Right hindlimb (tissue), 1 donor: ENCODE measurements around the gene STAC3.

ENCODE experiments used
- DNase-seq: peaks from one replicate; pipeline ENCODE4 v3.0.0-alpha.2; 2018

The STAC3 gene

DNA sequence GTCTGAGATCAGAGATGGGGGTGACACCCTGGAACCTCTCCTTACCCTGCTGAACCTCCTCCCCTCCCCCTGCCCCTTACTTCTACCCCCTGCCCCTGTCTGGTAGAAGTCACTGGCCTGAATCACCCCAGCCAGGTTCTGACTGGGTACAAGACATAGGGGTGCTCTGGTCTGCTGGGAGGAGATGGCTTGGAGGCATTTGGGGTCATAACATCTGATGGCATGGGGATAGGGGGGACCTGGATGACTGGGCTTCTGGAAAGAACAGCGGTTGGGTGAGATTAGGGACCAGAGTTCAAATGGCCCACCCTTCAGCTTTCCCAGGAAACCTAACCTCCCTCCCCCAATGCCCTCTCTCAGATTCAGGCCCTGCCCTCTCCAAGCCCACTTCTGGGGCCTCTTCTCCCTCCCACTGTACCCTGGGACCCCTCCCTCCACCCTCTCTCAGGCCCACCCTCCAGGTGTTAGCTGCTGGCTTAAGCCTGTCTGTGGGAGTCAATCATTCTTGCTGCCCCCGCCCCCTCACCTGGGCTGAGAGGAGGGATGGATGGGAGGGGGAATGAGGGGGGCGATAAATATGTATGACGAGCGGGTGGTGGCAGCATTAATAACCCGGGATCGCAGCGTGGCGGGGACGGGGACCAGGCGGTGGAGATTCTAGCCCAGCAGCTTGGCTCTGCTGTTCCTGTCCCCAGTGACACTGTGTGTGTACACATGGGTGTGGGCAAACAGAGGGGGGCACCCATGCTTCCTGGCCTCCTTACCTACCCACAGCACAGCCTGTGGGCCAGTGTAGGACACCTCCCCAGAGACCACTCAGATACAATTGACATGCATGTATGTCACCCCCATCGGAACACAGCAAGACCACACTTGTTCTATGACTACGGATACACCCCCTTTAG lies 28.4 kb downstream of the STAC3 start:
- DNase-seq, result no peak

DNA sequence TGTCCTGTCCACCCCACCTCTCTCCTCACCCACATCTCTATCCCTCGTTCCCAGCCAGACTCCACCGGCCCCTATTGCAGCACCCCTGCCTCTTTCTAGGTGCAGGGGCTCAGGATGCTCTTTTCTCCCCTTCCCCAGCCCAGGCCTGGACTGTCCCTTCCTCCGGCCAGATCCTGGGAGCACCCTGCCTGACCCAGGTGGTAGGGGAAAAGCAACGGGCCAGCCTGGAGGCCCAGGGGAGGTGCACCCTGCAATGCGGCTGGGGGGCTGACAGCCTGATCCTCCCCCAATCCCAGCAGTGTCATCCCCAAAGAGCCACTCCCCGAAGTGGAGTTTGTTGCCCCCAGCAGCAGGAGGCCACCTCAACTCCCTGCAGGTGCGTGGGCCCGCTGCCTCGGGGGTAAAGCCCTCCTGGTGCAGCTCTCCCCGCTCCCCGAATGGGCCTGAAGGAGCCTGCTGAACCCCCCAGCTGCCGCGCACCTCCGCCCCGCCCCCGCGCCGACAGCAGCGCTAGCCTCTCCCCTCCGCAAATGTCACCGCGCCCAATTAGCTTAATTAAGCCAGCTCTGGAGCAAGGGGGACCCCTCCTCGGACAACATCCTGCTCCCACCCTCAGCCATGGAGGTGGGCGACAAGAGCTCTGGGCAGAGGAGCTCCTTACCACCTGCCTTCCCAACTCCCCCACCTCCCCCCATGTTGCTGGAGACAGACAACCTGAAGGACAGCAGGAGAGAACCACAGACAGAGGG lies 29.6 kb downstream of the STAC3 start:
- no peak for DNase-seq

DNA sequence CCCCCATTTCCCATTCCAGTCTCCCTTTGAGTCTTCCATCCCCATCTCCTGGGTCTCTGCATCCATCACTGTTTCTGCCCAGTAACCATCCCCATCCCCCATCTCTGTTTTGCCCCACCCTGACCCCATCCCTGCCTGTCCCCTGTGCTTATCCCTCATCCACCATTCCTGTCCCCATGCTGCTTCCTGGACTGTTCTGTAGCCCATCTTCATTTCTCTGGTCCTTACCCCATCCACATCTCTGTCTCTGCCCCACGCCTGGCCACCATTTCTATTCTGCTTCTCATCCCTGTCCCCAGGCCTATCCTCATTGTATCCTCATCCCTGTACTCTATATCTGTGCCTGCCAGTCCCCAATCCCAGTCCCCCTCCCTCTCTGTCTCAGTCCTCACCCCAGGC lies 30.2 kb downstream of the STAC3 start:
- DNase-seq, result no peak

DNA sequence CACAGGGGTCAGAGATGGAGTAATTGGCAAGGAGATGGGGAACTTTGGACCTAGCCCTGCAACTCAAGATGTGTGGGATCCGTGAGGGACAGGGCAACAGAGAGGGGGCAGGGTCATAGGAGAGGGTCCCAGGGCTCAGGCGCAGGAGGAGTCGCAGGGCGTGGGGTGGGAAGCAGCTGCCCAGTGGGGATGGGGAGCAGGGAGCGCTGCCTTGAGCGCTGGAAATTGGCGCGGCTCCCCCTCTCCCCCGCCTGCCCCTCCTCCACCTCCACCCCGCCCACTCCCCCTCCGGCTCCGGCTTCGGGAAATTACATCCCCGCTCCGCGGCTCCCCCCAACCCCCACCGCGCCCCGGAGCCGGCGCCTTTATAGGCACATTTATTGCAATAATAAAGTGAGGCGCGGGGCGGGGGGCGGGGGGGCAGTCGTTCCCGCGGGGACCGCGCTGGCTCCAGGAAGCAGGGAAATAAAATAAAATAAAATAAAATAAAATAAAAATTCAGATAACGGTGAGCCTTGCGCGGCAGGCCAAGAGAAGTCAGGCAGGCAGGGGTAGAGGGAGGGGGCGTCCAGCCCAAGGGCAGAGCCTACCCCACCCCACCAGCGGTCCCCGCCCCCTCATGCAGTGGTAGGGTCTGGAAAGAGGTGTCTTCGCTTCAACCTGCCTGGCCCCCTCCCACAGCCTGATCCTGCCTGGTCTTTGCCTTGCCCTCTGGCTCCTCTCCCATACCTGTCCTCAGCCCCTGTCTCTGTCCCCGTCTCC lies 30.8 kb downstream of the STAC3 start:
- DNase-seq, result no peak

DNA sequence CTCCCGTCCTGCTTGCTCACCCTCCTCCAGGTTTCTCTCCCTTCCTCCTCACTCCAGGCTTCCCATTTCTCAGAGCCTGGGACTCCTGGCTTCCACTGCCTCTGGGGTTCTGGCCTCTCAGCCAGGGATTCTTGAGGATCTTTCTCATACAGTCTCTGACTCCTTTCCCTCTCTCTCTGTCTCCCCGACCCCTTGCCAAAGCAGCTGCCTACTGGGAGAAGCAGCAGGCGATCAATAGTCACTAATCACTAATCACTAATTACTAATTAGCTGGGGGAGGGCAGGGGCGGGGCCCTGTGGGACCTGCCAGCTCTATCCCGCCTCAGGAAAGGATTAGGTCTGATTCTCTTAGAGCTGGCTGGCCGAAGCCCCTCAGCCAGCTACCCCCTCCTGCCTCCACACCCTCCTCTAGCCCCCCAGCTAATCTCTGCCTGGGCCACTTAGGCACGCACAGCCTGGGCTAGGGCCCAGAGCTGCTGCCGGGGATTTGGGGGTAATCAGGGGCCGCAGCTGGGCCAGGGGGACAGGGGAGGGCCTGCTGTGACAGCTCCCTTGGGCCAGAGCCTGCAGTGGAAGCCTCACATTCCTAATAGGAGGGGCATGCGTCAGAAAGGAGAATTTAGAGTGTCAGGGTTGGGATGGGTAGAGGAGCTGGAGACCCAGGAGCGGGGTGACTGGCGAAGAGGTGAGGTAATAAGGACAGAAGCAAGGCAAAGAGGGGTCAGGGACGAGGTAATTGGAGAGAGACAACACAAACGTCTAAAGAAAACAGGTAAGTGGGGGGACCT lies 31.6 kb downstream of the STAC3 start:
- no peak for DNase-seq

DNA sequence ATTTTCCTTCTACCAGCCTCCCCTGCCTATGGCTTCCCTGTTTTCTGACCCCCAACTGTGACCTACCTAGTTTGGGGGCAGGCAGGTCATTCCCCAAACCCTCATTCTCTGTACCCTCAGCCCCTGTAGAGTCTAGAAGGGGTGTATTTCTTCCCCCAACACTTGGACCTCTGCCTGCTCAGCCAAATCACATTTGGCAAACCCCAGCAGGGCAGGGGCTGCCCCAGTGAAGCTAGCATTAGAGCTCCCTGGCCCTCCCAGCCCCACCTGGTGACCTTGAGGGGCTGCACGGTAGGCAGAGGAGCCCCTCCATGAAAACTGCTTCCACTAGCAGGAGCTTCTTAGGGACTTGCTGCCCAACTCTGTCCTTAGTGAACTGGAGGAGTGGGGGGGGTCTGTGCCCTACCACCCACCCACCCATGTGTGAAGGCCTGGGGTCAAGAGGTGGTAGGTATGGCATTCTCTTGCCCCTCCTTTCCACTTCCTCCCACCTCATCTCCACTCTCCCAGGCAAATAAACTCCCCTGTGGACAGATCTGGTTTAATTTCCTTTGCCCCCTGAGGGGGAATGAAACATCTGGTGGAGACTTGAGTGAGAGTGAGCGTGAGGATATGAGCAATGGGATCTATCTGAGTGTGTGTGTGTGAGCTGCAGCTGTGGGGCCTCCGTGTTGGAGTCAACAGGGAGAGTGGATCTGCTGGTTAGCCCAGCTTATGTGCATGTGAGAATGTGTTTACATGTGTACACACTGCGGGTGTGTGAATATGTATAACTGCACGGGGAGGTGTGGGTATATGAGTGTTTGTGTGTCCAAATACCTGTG lies 32.7 kb downstream of the STAC3 start:
- DNase-seq, result no peak

DNA sequence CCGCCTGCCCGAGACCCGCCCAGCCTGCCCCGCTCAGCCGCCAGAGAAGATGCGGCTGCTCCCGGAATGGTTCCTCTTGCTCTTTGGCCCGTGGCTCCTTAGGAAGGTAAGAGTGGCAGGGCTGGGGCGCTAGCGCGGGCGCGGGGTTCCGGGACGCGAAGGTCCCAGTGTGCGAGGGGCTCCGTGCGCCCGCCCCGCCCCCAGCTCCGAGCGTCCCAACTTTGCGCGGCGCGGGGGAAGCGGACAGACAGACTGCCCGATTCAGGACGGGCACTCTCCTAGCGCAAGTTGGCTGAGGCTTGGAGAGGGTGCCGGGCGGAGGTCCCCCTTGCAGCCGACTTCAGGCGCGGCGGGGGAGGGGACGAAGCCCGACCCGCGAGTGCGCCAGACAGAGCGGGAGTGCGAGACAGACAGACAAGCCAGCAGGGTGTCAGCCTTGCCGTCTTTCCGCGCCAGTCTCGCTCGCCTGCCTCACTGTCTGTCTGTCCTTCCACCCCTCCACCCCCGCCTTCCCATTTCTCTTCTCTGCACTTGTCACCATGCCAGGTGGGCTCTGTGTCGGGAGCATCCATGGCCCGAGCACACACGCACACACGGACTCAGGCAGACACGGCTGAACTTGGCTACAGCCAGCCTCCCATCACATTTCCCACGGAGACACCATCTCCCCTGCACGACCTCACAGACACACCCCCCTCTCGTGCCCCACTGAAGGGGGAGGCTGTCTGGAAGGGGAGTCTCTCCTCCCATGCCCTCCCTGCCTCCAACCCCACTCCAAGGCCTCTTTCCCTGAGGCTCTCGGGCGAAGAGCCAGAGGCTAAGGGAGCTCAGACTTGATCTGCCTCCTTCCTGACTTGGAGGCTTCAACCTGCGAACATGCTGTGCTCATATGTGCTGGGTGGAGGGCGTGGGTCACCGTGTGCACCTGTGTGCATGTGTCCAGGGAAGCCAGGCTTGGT lies 33.8 kb downstream of the STAC3 start:
- DNase-seq, result no peak

DNA sequence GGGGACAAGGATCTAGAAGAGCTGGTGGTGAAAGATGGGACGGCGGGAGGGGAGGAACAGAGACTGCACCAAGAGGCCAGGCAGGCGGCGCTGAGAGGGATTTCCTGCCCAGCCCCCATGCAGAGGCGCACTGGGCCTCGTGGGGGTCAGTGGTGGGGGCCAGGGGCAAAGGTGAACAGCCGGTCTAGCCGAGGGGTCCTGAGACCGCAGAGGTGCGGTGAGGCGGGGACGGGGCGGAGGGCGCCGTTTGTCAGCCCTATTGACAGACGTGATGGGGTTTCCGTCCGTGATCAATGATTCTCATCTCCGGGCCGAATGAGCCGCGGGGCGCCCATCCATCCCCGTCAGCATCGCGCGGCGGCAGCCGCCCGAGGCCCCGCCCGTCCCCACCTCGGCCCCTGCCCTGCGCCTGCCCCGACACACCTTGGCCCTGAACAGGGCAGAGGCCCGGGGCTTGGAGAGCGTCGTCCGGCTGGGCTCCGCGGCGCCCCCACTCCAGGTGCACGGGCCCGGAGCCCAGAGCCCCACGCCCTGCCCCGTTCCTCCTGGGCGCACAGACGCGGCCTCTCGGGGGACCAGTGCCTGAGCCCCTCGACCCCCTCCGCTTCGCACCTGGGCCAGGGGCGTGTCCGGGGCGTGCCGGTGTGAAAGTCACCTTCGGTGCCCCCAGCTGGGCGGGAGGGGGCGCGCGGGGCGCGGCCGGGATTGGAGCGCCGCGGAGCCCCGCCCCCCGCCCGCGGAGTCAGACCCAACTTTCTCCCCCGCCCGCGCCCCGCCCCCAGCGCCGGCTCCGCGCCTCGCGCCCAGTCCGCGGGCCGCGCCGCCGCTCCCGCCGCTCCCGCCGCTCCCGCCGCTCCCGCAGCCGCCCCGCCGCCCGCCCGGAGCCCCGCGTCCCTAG lies 34.7 kb downstream of the STAC3 start, which contains the start of gene NXPH4:
NXPH4 (plus strand) TSS at position 781 of the 898 bp plus-strand sequence. CDS start 176 bp downstream, outside the sequence.
- no peak for DNase-seq

DNA sequence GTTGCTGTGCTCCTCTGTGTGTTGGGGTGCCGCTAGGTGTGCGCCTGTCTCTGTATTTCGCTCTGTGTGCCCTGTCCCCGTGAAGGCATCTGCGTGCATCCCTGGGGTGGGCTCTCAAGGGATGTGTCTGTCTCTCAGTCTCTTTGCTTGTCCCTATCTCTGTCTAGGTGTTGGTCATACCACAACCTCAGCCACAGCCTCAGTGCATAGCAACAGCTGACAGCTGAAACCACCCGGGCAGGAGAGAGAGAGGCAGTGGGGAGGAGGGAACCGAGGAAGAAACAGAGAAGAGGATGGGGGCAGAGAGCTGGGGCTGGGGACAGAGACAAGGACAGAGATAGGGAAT lies 35.3 kb downstream of the STAC3 start:
- DNase-seq, result no peak

DNA sequence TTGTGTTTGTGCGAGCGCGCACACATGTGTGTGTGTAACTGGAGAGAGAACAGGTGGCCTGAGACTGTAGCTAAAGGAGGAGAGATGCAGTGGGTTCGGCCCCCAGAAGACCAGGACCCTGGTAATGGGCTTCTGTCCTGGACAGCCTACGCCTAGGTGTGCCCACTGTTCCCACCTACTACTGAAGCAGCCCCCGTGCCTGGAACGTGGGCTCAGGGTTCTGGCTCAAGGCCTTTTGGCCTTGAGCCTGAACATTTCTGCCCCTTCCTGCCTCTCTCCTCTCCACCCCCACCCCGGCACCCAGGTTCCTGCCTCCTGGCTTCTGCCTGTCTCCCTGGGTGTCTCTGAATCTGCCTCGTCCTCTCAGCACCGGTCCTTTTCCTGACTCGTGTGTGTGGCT lies 35.9 kb downstream of the STAC3 start:
- no peak for DNase-seq

DNA sequence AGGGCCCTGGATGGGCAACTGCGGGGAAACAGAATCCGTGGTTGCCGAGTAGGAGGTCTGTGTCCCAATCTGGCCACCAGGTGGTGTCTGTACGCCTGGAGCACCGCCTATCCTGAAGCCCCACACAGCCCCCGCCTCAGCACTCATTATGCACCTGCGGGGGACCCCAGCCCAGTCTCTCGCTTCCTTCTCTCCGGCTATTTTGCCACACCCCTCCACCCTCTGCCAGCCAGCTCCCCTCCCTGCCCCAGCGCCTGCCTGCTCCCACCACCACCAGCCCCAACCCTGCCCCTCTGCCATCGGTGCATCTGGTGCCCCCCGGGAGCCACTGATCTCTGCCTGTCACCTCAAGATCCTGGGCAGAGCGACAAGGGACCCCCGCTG lies 36.6 kb downstream of the STAC3 start:
- DNase-seq, result peak; percentile 67

DNA sequence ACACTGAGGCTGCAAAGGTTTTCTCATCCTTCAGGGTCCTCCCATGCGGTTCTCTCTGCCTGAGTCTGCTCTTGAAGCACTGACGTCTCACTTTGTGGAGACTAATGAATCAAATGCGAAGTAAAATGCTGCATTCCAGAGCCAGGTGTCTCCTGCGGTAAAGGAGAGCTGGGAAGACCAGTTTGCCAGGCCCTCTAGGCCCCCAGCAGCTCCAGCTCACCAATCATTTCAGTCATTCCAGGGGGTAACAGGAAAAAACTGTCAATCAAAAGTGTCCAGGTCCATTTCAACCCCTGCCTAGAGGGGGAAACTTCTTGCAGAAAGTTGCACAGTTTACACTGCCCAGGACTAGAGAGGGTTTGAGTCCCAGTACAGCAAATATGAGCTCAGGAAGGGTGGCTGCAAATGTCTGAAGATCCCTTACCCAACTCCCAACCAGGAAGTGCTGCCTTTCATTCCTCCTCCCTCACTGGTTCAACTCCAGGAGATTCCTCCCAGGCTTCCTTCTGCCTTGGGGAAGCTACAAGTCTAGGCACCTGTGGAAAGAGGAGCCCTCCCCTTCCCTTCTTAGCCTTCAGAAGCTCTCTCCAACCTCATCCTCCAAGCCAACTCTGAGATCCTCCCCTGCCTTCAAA lies 37.1 kb downstream of the STAC3 start:
- no peak for DNase-seq

DNA sequence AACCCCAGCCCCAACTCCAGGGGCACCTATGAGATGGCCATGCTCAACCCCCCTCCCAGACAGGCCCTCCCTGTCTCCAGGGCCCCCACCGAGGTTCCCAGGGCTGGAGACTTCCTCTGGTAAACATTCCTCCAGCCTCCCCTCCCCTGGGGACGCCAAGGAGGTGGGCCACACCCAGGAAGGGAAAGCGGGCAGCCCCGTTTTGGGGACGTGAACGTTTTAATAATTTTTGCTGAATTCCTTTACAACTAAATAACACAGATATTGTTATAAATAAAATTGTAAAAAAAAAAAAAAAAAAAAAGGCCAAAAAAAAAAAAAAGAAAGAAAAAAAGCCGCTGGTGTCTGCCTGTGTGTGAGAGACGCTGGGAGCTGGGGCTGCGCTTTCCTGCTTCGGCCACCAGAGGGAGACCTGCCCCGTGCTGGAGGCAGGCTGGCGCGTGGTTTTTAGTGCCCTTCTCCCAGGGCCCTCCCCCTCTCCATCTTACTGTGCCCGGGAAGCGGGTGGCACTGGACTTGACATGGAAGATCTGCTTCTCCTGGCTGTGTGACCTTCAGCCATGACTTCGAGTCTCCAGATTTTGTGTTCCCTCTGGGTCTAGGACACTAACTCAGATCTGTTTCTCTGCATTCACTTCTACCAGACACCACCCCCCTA lies 37.8 kb downstream of the STAC3 start:
- peak; percentile 91 for DNase-seq

DNA sequence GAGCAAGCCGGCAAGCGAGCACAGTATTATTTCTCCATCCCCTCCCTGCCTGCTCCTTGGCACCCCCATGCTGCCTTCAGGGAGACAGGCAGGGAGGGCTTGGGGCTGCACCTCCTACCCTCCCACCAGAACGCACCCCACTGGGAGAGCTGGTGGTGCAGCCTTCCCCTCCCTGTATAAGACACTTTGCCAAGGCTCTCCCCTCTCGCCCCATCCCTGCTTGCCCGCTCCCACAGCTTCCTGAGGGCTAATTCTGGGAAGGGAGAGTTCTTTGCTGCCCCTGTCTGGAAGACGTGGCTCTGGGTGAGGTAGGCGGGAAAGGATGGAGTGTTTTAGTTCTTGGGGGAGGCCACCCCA lies 38.3 kb downstream of the STAC3 start:
- no peak for DNase-seq

DNA sequence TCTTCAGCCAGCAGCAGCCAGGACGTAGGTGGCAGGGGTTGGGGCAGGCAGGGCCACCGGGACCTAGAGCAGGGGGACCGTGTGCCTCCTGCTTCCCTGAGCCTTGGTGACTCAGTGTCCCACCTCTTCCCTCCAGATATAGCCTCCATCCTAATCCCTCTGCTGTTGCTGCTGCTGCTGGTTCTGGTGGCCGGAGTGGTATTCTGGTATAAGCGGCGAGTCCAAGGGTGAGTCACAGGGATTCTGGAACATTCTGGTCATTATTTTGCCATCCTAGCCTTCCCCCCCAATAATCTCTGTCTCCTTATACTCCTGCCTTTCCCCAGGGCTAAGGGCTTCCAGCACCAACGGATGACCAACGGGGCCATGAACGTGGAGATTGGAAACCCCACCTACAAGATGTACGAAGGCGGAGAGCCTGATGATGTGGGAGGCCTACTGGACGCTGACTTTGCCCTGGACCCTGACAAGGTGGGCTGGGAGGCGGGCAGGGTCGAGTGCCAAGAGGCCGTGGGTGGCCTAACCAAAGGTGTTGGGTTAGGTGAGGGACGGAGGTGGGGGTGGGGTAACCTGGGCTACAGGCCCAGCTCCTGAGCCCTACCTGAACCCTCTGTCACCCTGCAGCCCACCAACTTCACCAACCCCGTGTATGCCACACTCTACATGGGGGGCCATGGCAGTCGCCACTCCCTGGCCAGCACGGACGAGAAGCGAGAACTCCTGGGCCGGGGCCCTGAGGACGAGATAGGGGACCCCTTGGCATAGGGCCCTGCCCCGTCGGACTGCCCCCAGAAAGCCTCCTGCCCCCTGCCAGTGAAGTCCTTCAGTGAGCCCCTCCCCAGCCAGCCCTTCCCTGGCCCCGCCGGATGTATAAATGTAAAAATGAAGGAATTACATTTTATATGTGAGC lies 38.9 kb downstream of the STAC3 start:
- DNase-seq, result no peak

DNA sequence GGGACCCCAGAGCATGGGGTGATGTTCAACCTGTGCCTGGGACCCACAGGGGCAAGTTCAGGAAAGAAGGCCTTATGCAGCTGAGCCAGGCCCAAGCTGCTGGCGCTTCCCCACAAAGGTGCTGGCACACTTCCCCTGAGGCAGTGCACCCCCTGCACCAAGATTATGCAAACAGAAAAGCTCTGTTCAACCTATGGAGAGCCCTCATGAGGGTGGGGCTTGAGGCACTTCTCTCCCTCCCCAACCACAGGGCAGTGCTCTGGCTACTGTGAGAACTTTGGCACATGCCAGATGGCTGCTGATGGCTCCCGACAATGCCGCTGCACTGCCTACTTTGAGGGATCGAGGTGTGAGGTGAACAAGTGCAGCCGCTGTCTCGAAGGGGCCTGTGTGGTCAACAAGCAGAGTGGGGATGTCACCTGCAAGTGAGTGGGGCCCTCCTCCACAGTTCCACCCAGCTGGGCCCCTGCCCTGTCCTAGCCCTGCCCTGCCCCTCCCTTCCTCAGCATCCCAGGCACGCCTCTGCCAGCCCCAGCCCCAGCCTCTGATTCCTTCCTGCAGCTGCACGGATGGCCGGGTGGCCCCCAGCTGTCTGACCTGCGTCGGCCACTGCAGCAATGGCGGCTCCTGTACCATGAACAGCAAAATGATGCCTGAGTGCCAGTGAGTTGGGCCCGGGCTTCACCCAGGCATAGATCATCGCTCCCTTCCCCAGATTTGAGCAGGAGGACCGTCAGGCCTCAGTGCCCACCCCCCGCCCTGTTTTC lies 39.9 kb downstream of the STAC3 start:
- no peak for DNase-seq
